Epidermal melanocyte (primary cell): ENCODE data around the gene MAN1A2.
"Not testable (repeated sequence)": the region's sequence is repeated elsewhere in the genome, so short reads cannot be mapped to it uniquely, and the experiment has no call there.

Experiments
- DNase-seq: peaks from one replicate; pipeline ENCODE4 v3.0.0; 2011; ENCODE audit warnings: low spot score; ENCODE audit not compliant: insufficient read length

The MAN1A2 gene

GRCh38 chr1:117367046-117368025, at the start of gene MAN1A2:
Gene MAN1A2 (plus strand): TSS chr1:117367449. CDS start chr1:117368184, 735 bp downstream.
- DNase-seq, result no peak

GRCh38 chr1:117318011-117318410, 49.2 kb upstream of the MAN1A2 start:
- DNase-seq, result no peak

- DNase-seq, result no peak
These were observed 48.8 kb upstream of the MAN1A2 start for GRCh38 chr1:117318426-117318825.

DNA sequence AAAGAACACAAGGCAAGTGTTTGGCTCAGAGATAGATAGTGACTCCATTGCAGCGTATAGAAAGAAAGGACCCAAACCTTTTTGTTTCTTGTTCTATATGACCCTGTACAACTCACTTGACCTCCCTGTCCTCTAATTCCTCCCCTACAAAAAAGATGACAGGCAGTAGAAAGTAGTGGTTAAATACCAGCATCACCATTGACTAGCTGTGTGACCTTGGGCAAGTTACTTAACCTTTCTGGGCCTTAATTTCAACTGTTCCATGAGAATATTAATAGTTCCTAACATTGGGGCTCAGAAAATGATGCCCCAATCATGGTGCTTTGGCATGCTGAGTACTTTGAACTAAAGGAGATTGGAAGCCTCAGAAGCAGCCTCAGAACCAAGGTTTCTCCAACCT, 46.7 kb upstream of the MAN1A2 start:
- DNase-seq, result no peak

DNA sequence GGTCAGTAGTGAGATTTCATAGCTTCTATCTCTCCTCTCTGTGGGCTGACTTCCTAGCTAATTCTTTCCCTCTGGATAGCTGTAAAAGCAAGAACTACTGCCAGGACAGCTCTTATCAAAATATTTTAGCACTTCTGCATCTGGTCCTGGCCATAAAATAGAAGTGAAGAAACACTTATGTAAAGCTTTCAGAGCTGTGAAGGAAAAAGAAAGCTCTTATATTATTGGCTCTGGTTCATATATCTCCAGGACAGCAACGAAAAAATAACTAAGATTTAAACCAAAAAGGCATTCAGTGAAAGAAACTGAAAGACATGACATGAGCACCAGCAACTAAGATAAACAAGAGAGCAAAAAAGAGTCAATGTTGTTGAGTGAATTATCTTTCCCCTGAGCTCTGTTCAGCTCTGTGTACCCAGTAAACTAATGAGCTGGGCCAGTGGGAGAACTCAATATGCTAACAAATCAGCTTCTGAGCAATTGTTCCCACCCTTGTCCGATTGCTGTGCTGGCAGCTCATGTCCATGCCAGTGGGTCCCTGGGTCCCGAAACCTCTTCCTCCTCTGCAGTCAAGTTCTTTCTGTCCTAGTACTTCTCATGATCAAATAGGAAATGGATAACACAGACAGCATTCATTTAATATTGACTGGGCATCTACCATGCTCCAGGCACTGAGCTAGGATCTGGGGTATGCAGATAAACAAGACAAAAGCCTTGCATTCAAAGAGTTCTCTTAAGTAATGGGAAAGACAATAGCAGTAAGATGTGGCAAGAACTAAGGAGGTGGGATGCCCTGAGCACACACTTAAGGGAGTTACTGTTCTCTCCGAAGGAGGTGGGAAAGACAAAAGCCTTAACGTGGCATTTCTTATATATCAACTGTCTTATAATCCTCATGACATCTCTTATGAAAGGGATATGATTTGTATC, 45.3 kb upstream of the MAN1A2 start:
- DNase-seq, result no peak

GRCh38 chr1:117324357-117324756, 42.9 kb upstream of the MAN1A2 start:
- DNase-seq, result no peak

GRCh38 chr1:117326035-117326434, 41.2 kb upstream of the MAN1A2 start:
- not testable (repeated sequence) for DNase-seq

- DNase-seq, result no peak
These were observed 40.2 kb upstream of the MAN1A2 start for GRCh38 chr1:117327011-117327410.

GRCh38 chr1:117335376-117336086, 31.7 kb upstream of the MAN1A2 start:
- no peak for DNase-seq

GRCh38 chr1:117336088-117336817, 31.0 kb upstream of the MAN1A2 start:
- DNase-seq, result no peak

- DNase-seq, result no peak
These were observed 27.2 kb upstream of the MAN1A2 start for GRCh38 chr1:117339866-117340700.

DNA sequence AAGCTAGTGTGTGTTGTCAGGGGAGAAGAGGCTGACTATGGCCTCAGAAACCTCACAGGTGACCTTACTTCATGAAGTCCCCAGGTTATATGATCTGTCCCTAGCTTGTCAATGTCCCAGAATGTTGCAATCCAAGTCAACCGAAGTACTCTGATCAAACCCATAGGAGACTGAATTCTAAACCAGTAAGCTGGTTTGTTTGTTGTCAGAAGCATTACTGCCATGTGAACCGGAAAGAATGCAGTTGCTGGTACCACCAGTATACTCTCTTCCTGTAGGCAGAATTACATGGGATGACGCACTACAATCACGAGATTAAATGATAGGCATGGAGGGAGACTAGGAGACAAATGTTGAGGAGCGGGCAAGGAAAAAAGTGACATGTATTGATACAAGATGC, 26.1 kb upstream of the MAN1A2 start:
- DNase-seq, result no peak

DNA sequence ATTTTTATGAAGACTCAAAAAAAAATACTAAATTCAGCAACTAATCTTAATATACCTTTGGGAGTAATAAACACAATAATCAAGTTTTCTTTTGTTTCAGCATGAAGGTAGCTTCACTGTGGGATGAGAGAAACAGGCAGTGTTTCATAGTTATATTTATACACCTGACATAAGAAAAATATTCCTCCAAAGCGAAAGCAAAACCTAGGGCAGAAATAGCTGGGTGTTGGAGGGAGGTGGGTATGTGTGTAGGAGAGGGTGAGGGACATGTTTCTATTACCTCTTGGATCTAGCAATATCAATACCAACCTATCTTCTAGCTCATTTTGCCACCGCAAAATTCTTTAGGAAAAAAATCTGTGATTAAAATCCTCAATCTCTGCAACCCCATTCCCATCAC, 24.9 kb upstream of the MAN1A2 start:
- DNase-seq, result no peak

- DNase-seq, result no peak
These were observed 20.9 kb upstream of the MAN1A2 start for GRCh38 chr1:117346206-117346928.

GRCh38 chr1:117347907-117348306, 19.3 kb upstream of the MAN1A2 start:
- DNase-seq, result no peak

DNA sequence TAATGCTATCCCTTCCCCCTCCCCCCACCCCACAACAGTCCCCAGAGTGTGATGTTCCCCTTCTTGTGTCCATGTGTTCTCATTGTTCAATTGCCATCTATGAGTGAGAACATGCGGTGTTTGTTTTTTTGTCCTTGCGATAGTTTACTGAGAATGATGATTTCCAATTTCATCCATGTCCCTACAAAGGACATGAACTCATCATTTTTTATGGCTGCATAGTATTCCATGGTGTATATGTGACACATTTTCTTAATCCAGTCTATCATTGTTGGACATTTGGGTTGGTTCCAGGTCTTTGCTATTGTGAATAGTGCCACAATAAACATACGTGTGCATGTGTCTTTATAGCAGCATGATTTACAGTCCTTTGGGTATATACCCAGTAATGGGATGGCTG, 14.6 kb upstream of the MAN1A2 start:
- not testable (repeated sequence) for DNase-seq

DNA sequence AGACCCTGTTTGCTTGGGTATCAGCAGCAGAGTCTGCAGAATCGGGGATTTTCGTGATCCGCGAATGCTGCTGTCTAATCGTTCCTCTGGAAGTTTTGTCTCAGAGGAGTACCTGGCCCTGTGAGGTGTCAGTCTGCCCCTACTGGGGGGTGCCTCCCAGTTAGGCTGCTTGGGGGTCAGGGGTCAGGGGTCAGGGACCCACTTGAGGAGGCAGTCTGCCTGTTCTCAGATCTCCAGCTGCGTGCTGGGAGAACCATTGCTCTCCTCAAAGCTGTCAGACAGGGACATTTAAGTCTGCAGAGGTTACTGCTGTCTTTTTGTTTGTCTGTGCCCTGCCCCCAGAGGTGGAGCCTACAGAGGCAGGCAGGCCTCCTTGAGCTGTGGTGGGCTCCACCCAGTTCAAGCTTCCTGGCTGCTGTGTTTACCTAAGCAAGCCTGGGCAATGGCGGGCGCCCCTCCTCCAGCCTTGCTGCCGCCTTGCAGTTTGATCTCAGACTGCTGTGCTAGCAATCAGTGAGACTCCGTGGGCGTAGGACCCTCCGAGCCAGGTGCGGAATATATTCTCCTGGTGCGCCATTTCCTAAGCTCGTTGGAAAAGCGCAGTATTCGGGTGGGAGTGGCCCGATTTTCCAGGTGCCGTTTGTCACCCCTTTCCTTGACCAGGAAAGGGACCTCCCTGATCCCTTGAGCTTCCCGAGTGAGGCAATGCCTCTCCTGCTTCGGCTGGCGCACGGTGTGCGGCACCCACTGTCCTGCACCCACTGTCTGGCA, 9.2 kb upstream of the MAN1A2 start:
- DNase-seq, result not testable (repeated sequence)

- not testable (repeated sequence) for DNase-seq
These were observed 8.7 kb upstream of the MAN1A2 start for GRCh38 chr1:117358604-117358887.
